IMR-90 (cell line): ENCODE data around the gene MARF1. TPM values are rescaled to one million over a fixed set of nuclear protein-coding genes. Genes with fewer than 3 reads are reported as not detected.

Experiments
- ATAC-seq: fragments of 200-7000 bp; cut with Tn5 transposase; 2 replicates; pipeline ENCODE4 v1.9.1; 2020; ENCODE audit warnings: low read depth, mild to moderate bottlenecking, moderate library complexity
- BruUV-seq: library from RNA; stranded (reverse); fragments of 400-500 nt; replicated peaks from 2 replicates; lab custom pipeline; 2021; lab: Mats Ljungman, UMichigan
- CTCF ChIA-PET: fragments of 300-600 bp; formaldehyde crosslinking; extraction: SDS; loops from one replicate; lab custom pipeline; 2021; ENCODE audit warnings: antibody characterized with exemption; lab: Yijun Ruan, JAX
- POLR2A ChIA-PET: fragments of 300-600 bp; sonication (Branson Sonifier 250); formaldehyde crosslinking; loops from one replicate; lab custom pipeline; 2022; ENCODE audit warnings: antibody characterized with exemption; ENCODE audit not compliant: unreplicated experiment; lab: Charles Lee
- DNase-seq: peaks from one replicate; pipeline ENCODE4 v3.0.0; 2013
- H2AFZ ChIP-seq: replicated peaks from 2 replicates; pipeline ENCODE3; 2013; ENCODE audit warnings: low read length, mild to moderate bottlenecking; ENCODE audit not compliant: poor library complexity
- H2AK5ac ChIP-seq: 2 replicates; pipeline ENCODE4 v1.6.1; 2013; ENCODE audit warnings: low read depth, low read length, inconsistent platforms
- H2AK9ac ChIP-seq: replicated peaks from 2 replicates; pipeline ENCODE3; 2013; ENCODE audit warnings: mild to moderate bottlenecking, low read depth, low read length, moderate library complexity; ENCODE audit not compliant: poor library complexity
- H2BK120ac ChIP-seq: 2 replicates; pipeline ENCODE4 v1.6.1; 2013; ENCODE audit warnings: low read depth, low read length, inconsistent platforms
- H2BK15ac ChIP-seq: 3 replicates; pipeline ENCODE4 v1.6.1; 2013; ENCODE audit warnings: low read depth, low read length, inconsistent platforms
- H2BK20ac ChIP-seq: 2 replicates; pipeline ENCODE4 v1.6.1; 2013; ENCODE audit warnings: low read depth, mild to moderate bottlenecking, inconsistent platforms, low read length, moderate library complexity
- H2BK5ac ChIP-seq: 2 replicates; pipeline ENCODE4 v1.6.1; 2013; ENCODE audit warnings: mild to moderate bottlenecking, low read depth, low read length, inconsistent platforms; ENCODE audit not compliant: poor library complexity, severe bottlenecking
- H3K14ac ChIP-seq: replicated peaks from 2 replicates; pipeline ENCODE4 v1.6.1; 2013; ENCODE audit warnings: low read depth, low read length, inconsistent platforms
- H3K18ac ChIP-seq: 2 replicates; pipeline ENCODE4 v1.6.1; 2013; ENCODE audit warnings: low read depth, low read length, control low read depth
- H3K23ac ChIP-seq: 2 replicates; pipeline ENCODE4 v1.6.1; 2013; ENCODE audit warnings: low read depth, low read length, inconsistent platforms
- H3K27ac ChIP-seq: 2 replicates; pipeline ENCODE4 v1.5.1; 2013; ENCODE audit warnings: mild to moderate bottlenecking, control low read depth, low read length; ENCODE audit not compliant: insufficient read depth
- H3K27me3 ChIP-seq: 2 replicates; pipeline ENCODE4 v1.6.1; 2013; ENCODE audit warnings: low read length; ENCODE audit not compliant: control insufficient read depth, insufficient read depth
- H3K36me3 ChIP-seq: 2 replicates; pipeline ENCODE4 v1.6.1; 2013; ENCODE audit warnings: low read length, mixed read lengths; ENCODE audit not compliant: control insufficient read depth, insufficient read depth
- H3K4ac ChIP-seq: 2 replicates; pipeline ENCODE4 v1.6.1; 2013; ENCODE audit warnings: low read depth, low read length, inconsistent platforms
- H3K4me1 ChIP-seq: 2 replicates; pipeline ENCODE4 v1.6.1; 2013; ENCODE audit warnings: low read length, mixed read lengths; ENCODE audit not compliant: control insufficient read depth, insufficient read depth
- H3K4me2 ChIP-seq: 2 replicates; pipeline ENCODE4 v1.6.1; 2013; ENCODE audit warnings: low read depth, mild to moderate bottlenecking, control low read depth, low read length, moderate library complexity
- H3K4me3 ChIP-seq: 2 replicates; pipeline ENCODE4 v1.5.1; 2013; ENCODE audit warnings: low read depth, mild to moderate bottlenecking, control low read depth, low read length, moderate library complexity; ENCODE audit not compliant: insufficient read depth
- H3K56ac ChIP-seq: 2 replicates; pipeline ENCODE4 v1.6.1; 2013; ENCODE audit warnings: low read length, inconsistent platforms; ENCODE audit not compliant: insufficient read depth; ENCODE audit errors: extremely low read depth
- H3K79me1 ChIP-seq, 2 experiments: 2 replicates each; pipeline ENCODE4 v1.6.1; 2013; ENCODE audit warnings: low read length in 2 of 2, inconsistent platforms in 1 of 2, low read depth in 1 of 2
- H3K9ac ChIP-seq: 2 replicates; pipeline ENCODE4 v1.6.1; 2013; ENCODE audit warnings: low read depth, low read length, control low read depth
- H3K9me1 ChIP-seq: 2 replicates; pipeline ENCODE4 v1.6.1; 2013; ENCODE audit warnings: low read length, inconsistent platforms; ENCODE audit not compliant: insufficient read depth
- H3K9me3 ChIP-seq: 2 replicates; pipeline ENCODE4 v1.6.1; 2013; ENCODE audit warnings: low read length; ENCODE audit not compliant: control insufficient read depth, insufficient read depth
- H4K20me1 ChIP-seq: 2 replicates; pipeline ENCODE4 v1.6.1; 2013; ENCODE audit warnings: low read length, inconsistent platforms; ENCODE audit not compliant: insufficient read depth
- H4K5ac ChIP-seq: 2 replicates; pipeline ENCODE4 v1.6.1; 2013; ENCODE audit warnings: mild to moderate bottlenecking, low read depth, low read length, control low read depth
- H4K8ac ChIP-seq, 2 experiments: 2 replicates each; pipeline ENCODE4 v1.6.1; 2013; ENCODE audit warnings: low read depth in 2 of 2, low read length in 2 of 2, control low read depth in 1 of 2, inconsistent platforms in 1 of 2
- H4K91ac ChIP-seq: 2 replicates; pipeline ENCODE4 v1.6.1; 2013; ENCODE audit warnings: low read depth, low read length, inconsistent platforms; ENCODE audit not compliant: insufficient read depth
- CHD1 ChIP-seq: IDR thresholded peaks from 2 replicates; pipeline ENCODE4 v1.6.1; 2012; ENCODE audit warnings: low read depth, low read length, improper control_type of control experiment
- MAFK ChIP-seq: IDR thresholded peaks from 2 replicates; pipeline ENCODE4 v1.6.1; 2012; ENCODE audit warnings: low read depth, low read length, improper control_type of control experiment
- MXI1 ChIP-seq: IDR thresholded peaks from 2 replicates; pipeline ENCODE4 v1.6.1; 2012; ENCODE audit warnings: low read depth, mild to moderate bottlenecking, low read length, moderate library complexity, borderline replicate concordance
- POLR2A ChIP-seq: IDR thresholded peaks from 2 replicates; pipeline ENCODE4 v1.6.1; 2012; ENCODE audit warnings: mild to moderate bottlenecking, low read depth, low read length
- RCOR1 ChIP-seq: IDR thresholded peaks from 2 replicates; pipeline ENCODE4 v1.6.1; 2012; ENCODE audit warnings: mild to moderate bottlenecking, low read length, improper control_type of control experiment; ENCODE audit not compliant: insufficient replicate concordance
- WGBS, 2 experiments: methylation state at CpG; one replicate each; pipeline versions ENCODE4 v1.1.5 to v1.1.7; 2013; ENCODE audit warnings: missing lambda C conversion rate in 2 of 2; ENCODE audit not compliant: insufficient read length in 1 of 2; ENCODE audit errors: extremely low coverage in 2 of 2; 5-methylcytosine and 5-hydroxymethylcytosine counted together
- dilution Hi-C: fragments of 300-500 bp; cut with HindIII; formaldehyde crosslinking; loops from one replicate; pipeline ENCODE4 v1.14.3; 2018; ENCODE audit warnings: low sequenced_read_pairs; ENCODE audit not compliant: unreplicated experiment
- in situ Hi-C: fragments of 300-500 bp; cut with MboI; formaldehyde crosslinking; loops from 3 replicates; pipeline ENCODE4 v1.14.3; 2019; ENCODE audit warnings: low sequenced_read_pairs, inconsistent platforms, mixed read lengths
- intact Hi-C: fragments of 100-400 bp; cut with micrococcal nuclease; formaldehyde crosslinking; loops from 2 replicates; pipeline ENCODE4 v1.10.0; 2022
- polyA plus RNA-seq, 3 experiments: library from polyadenylated mRNA; depleted of rRNA; stranded (reverse); fragments of >200 nt; gene quantifications; 2 replicates each; pipeline ENCODE4 v1.2.3, GENCODE V29; 2012; ENCODE audit warnings: low replicate concordance in 1 of 3
- total RNA-seq: library from RNA; depleted of rRNA; stranded (reverse); fragments of >200 nt; gene quantifications from 2 replicates; pipeline ENCODE4 v1.2.3, GENCODE V29; 2012
- TF ChIP-seq, protein P1 (sequence below): conservative IDR thresholded peaks from 2 replicates; pipeline ENCODE4 v1.5.1; 2012; ENCODE audit warnings: mild to moderate bottlenecking, low read depth, low read length, improper control_type of control experiment
- TF ChIP-seq, protein P2 (sequence below): fragments of 150-350 bp; IDR thresholded peaks from 2 replicates; pipeline ENCODE4 v1.6.1; 2016; ENCODE audit warnings: low read depth, mild to moderate bottlenecking, low read length, moderate library complexity, borderline replicate concordance

Gene MARF1
- total and polyA plus RNA-seq, 2 of the 4 experiments (the other 2 are of a cell fraction), result 9.0 to 12.9 TPM

DNA sequence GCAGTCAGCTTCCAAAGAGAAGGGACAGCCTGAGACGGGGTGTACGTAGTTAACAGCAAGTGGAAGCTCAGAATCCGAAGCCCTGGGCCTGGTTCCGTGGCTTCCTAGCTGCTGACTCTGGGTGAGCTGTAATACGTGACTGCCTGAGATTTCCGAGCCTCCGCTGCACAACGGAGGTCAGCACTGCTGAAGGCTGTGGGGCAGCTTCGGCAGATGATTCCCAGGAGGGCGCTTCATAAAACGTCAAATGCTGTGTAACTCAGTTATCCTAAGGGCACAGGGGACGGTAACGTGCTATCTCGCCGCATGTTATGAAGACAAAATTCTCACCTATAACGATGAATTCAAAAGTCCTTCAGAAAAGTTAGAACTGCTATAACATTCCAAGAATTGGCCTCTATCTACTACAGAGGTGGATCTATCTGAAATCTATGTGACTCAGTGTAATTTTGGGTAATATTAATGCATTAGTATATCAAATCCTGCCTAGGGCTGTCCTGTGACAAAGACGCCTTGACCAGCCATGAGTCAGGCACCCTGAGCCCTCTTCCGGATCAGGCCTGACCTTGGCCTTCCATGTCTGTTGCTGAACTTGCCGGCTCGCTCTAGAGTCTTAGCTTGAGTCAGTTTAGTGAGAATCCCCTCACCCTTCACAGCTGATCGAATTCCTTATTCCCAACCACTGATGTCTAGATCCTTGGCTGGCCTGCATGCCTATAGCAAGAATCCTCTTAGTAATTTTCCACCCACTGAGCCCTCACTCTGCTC, 43.5 kb downstream of the MARF1 start:
- Histone ChIP-seq H2AFZ (no peak overlapping the region), H3K9me1 (peaks cover 9% of the 10 kb centered on the region), H2BK20ac (no peak overlapping the region), H3K36me3 (peaks cover 71% of the 10 kb centered on the region), H2BK120ac (no peak overlapping the region), H3K79me1 (no peaks in the 10 kb centered on the region), H4K20me1 (no peaks in the 10 kb centered on the region; the same call in 1 of the 2 replicates), H2AK5ac (no peak overlapping the region), H3K4me1 (no peaks in the 10 kb centered on the region), H3K4ac (no peak overlapping the region), H3K14ac (no peak overlapping the region), H3K27ac (no peak overlapping the region), H3K27me3 (no peaks in the 10 kb centered on the region), H3K4me2 (no peak overlapping the region), H3K18ac (no peak overlapping the region), H4K8ac (no peak overlapping the region), H2BK5ac (no peak overlapping the region), H3K4me3 (no peak overlapping the region), H4K5ac (no peak overlapping the region), H2AK9ac (no peak overlapping the region), H3K9me3 (no peaks in the 10 kb centered on the region), H2BK15ac (no peak overlapping the region), H3K9ac (no peak overlapping the region), H4K91ac (no peak overlapping the region), H3K56ac (no peak overlapping the region), H3K23ac (no peak overlapping the region)
- 95% methylated on average over 11 of the region's 21 CpGs; no CpG with 5 or more reads in 1 of the 2 experiments for WGBS, 2 experiments
- no TSS peak for BruUV-seq
- TF ChIP-seq CHD1, result no peak
- TF ChIP-seq, protein P1, sequence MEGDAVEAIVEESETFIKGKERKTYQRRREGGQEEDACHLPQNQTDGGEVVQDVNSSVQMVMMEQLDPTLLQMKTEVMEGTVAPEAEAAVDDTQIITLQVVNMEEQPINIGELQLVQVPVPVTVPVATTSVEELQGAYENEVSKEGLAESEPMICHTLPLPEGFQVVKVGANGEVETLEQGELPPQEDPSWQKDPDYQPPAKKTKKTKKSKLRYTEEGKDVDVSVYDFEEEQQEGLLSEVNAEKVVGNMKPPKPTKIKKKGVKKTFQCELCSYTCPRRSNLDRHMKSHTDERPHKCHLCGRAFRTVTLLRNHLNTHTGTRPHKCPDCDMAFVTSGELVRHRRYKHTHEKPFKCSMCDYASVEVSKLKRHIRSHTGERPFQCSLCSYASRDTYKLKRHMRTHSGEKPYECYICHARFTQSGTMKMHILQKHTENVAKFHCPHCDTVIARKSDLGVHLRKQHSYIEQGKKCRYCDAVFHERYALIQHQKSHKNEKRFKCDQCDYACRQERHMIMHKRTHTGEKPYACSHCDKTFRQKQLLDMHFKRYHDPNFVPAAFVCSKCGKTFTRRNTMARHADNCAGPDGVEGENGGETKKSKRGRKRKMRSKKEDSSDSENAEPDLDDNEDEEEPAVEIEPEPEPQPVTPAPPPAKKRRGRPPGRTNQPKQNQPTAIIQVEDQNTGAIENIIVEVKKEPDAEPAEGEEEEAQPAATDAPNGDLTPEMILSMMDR, result no peak
- TF ChIP-seq MXI1, result no peak
- TF ChIP-seq RCOR1, result no peak
- TF ChIP-seq, protein P2, sequence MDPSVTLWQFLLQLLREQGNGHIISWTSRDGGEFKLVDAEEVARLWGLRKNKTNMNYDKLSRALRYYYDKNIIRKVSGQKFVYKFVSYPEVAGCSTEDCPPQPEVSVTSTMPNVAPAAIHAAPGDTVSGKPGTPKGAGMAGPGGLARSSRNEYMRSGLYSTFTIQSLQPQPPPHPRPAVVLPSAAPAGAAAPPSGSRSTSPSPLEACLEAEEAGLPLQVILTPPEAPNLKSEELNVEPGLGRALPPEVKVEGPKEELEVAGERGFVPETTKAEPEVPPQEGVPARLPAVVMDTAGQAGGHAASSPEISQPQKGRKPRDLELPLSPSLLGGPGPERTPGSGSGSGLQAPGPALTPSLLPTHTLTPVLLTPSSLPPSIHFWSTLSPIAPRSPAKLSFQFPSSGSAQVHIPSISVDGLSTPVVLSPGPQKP, result no peak
- no peak for TF ChIP-seq MAFK
- TF ChIP-seq POLR2A, result no peak
- ChIA-PET POLR2A (no interaction called here), CTCF (no interaction called here)
- dilution Hi-C loops (no loop called here), intact Hi-C loops (no loop called here), in situ Hi-C loops (no loop called here)
- ATAC-seq, result no peak
- no peak for DNase-seq
